GM12875 (cell line): ENCODE data around the gene FNDC3B.

ENCODE experiments used
- H3K4me3 ChIP-seq: one replicate; pipeline ENCODE4 v1.5.1; 2011; ENCODE audit warnings: low read depth, low read length, control low read depth
- CTCF ChIP-seq: IDR thresholded peaks from 2 replicates; pipeline ENCODE4 v1.5.1; 2011; ENCODE audit warnings: low read depth, mild to moderate bottlenecking, control low read depth, inconsistent platforms, low read length, moderate library complexity, borderline replicate concordance; ENCODE audit not compliant: insufficient read depth

FNDC3B gene

DNA sequence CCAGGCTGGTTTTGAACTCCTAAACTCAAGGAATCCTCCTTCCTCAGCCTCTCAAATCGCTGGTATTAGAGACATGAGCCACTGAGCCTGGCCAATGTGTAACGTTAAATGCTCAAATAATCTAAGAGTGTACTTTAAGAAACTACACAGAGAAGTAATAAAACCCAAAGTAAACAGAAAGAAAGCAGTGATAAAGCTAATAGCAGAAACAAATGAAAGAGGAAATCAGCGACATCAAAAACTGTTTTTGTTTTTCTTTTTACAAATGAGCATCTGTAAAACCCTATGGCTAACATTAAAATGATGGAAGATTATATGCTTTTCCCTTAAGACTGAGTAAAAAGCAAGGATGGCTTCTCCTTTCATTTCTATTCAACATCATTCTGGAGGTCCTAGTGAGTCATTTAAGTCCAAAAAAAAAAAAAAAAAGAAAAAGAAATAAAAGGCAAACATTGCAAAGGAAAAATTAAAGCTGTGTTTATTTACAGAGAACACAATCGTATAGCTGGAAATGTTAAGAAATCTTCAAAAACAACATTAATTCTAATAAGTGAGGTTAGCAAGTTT, 36.8 kb upstream of the FNDC3B start:
- no peak for TF ChIP-seq CTCF
- H3K4me3 ChIP-seq: no peak overlapping the region

DNA sequence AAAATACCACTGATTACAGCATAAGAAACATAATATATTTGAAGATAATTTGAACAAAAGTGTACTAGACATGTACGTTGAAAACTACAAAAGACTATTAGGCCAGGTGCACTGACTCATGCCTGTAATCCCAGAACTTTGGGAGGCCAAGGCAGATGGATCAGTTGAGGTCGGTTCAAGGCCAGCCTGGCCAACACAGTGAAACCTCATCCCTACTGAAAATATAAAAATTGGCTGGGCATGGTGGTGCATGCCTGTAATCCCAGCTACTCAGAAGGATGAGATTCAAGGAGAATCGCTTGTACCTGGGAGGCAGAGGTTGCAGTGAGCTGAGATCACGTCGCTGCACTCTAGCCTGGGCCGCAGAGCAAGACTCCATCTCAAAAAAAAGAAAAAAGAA, 36.2 kb upstream of the FNDC3B start:
- no peak overlapping the region for H3K4me3 ChIP-seq
- TF ChIP-seq CTCF: no peak

DNA sequence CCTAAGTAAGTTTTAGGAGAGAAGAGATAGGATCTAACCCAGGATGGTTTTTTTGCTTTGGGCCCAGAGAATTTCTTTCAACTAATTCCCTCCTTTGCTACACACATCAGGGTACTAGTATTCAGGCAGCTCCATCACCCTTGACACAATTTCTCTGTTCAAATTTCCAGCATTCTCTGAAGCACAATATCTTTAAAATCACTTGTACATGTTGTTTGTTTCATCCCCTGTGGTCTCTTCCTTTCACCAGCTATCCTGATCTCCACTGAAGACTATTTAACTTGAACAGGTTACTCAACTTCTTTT, 32.4 kb upstream of the FNDC3B start:
- no peak for TF ChIP-seq CTCF
- H3K4me3 ChIP-seq: no peak overlapping the region

DNA sequence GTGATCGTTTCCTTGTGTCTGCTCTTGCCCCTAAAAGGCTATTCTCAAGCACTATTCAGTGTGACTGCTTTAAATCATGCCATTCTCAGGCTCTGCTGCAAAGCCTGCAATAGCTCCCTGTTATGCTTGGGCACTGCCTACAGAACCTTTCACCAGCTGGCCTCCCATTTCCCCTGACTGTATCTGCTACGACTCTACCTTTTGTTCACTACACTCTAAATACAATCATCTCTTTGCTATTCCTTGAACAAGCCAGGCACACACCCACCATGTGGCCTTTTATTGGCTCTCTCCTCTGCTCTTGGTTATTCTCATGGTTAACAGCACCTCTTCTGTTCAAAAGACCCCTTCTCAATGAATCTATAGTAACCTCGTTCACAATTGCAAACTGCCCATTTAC, 29.6 kb upstream of the FNDC3B start:
- no peak overlapping the region for H3K4me3 ChIP-seq

DNA sequence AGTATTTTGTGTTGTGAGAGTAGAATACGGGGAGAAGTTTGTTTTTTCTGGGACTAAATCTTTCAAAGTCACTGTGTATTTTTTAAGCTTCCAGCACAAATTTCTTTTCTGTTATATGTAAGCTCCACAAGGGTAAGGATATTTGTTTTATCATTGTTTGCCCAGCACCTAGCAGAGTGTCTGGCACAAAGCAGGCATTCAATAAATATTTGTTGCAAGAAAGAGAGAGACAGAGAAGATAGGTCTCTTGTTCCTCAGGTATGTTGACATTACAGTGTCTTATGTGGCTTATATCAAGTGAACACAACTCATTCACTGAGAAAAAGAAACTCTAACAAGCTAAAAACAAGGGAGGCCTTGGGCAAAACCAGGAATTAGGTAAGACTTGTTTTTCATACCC, 26.6 kb upstream of the FNDC3B start:
- TF ChIP-seq CTCF: no peak
- H3K4me3 ChIP-seq: no peak overlapping the region

More for the DNA sequence above, 29.6 kb upstream of the FNDC3B start:
- TF ChIP-seq CTCF: no peak

DNA sequence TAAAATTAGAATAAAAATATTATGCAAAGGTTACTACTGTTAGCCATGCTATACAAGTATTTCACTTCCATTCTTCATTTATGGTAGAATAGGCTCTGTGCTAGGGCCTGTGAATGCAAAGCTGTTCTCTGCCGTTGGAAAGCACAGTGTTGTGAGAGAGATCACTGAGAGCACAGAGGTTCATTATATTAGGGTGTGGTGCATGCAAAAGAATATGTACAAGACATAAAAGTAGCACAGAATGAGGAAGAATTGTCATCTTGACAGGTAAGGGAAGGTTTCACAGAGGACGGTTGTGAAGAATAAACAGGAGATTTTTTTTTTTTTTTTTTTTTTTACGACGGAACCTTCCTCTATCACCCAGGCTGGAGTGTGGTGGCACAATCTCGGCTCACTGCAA, 25.2 kb upstream of the FNDC3B start:
- no peak for TF ChIP-seq CTCF
- no peak overlapping the region for H3K4me3 ChIP-seq

- H3K4me3 ChIP-seq: no peak overlapping the region
- no peak for TF ChIP-seq CTCF
Observed at GRCh38 chr3:172018364-172018763, 21.0 kb upstream of the FNDC3B start.
